Activated CD4-positive, CD25-positive, alpha-beta regulatory T cell (primary cell): ENCODE data around the gene SIRT2.
"Not testable (repeated sequence)": the region's sequence is repeated elsewhere in the genome, so short reads cannot be mapped to it uniquely, and the experiment has no call there.

Experiments used
- DNase-seq, 4 experiments: peaks; one replicate each; lab custom pipeline; 2025; lab: John Stamatoyannopoulos, UW

SIRT2 gene

DNA sequence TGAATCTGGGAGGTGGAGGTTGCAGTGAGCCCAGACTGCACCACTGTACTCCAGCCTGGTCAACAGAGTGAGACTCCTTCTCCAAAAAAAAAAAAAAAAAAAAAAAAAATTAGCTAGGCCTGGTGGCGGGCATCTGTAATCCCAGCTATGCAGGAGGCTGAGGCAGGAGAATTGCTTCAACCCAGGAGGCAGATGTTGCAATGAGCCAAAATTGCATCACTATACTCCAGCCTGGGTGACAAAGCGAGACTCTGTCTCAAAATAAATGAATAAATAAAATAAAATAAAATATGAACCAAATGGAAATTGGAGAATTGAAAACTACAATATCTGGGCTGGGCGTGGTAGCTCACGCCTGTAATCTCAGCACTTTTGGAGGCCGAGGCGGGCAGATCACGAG is 70.2 kb downstream of the SIRT2 start:
- DNase-seq, result not testable (repeated sequence)
